Measurements from ENCODE around the gene FTO. TPM values are rescaled to one million over a fixed set of nuclear protein-coding genes. Genes with fewer than 3 reads are reported as not detected.
A peak's percentile ranks its signal among the peaks of the same experiment; 100 is the strongest.

FTO gene
- total and polyA plus RNA-seq, 2 of the 13 experiments (the other 11 are each of a cell fraction or from before 2014, with no cell fraction given): 41.6 to 55.8 TPM

GRCh38 chr16:54153240-54153934 is 449.4 kb downstream of the FTO start (continued):
- TF ChIP-seq ZNF609 (CRISPR knock-in tag; IDR thresholded peaks at IDR 0.05; ENCODE audit: borderline replicate concordance): no peak
- TF ChIP-seq CREBL2 (CRISPR knock-in tag; IDR thresholded peaks at IDR 0.05; ENCODE audit: borderline replicate concordance): no peak
- no peak for TF ChIP-seq IRF1 (CRISPR knock-in tag; IDR thresholded peaks at IDR 0.05; ENCODE audit: low read depth)
- TF ChIP-seq ZNF552 (CRISPR knock-in tag; IDR thresholded peaks at IDR 0.05; ENCODE audit: borderline replicate concordance): no peak
- TF ChIP-seq ZSCAN31 (CRISPR knock-in tag; IDR thresholded peaks at IDR 0.05; ENCODE audit: low read depth): no peak
- peak; percentile 84 for TF ChIP-seq TBX2 (CRISPR knock-in tag; IDR thresholded peaks at IDR 0.05; ENCODE audit: borderline replicate concordance)
- no peak for TF ChIP-seq DDIT3 (CRISPR knock-in tag; IDR thresholded peaks at IDR 0.05)
- 0 out of 2 replicates have a peak, but pooled peaks have one; percentile 9 for TF ChIP-seq SOX13 (IDR thresholded peaks at IDR 0.05)
- peak in 1 of 2 experiments; percentile 84; a peak in 2 of 4 replicates for TF ChIP-seq SOX13 (CRISPR knock-in tag; conservative IDR thresholded peaks at IDR 0.05 in 1 of 2, IDR thresholded peaks at IDR 0.05 in 1 of 2)
- no peak for TF ChIP-seq ZNF746 (CRISPR knock-in tag; IDR thresholded peaks at IDR 0.05)
- no peak for TF ChIP-seq ZNF558 (CRISPR knock-in tag; IDR thresholded peaks at IDR 0.05; ENCODE audit: borderline replicate concordance)
- TF ChIP-seq REL (CRISPR knock-in tag; conservative IDR thresholded peaks at IDR 0.05): no peak
- TF ChIP-seq ZFP36L2 (CRISPR knock-in tag; IDR thresholded peaks at IDR 0.05): no peak
- TF ChIP-seq ZBTB10 (CRISPR knock-in tag; IDR thresholded peaks at IDR 0.05; ENCODE audit: borderline replicate concordance): no peak
- TF ChIP-seq CREB1 (IDR thresholded peaks at IDR 0.05): no peak
- TF ChIP-seq CREB1 (CRISPR knock-in tag; IDR thresholded peaks at IDR 0.05): no peak
- no peak for TF ChIP-seq GATA4 (IDR thresholded peaks at IDR 0.05; ENCODE audit: borderline replicate concordance, low read depth)
- TF ChIP-seq TP53 (CRISPR knock-in tag; conservative IDR thresholded peaks at IDR 0.05): no peak
- no peak for TF ChIP-seq ZNF563 (CRISPR knock-in tag; IDR thresholded peaks at IDR 0.05)
